Stimulated activated naive CD4-positive, alpha-beta T cell (primary cell): Measurements from ENCODE around the gene ANGEL2.
"Not testable (repeated sequence)": the region's sequence is repeated elsewhere in the genome, so short reads cannot be mapped to it uniquely, and the experiment has no call there.

Source experiments
- DNase-seq, 6 experiments: peaks; one replicate each; lab custom pipeline; 2025; lab: John Stamatoyannopoulos, UW

Gene ANGEL2

DNA sequence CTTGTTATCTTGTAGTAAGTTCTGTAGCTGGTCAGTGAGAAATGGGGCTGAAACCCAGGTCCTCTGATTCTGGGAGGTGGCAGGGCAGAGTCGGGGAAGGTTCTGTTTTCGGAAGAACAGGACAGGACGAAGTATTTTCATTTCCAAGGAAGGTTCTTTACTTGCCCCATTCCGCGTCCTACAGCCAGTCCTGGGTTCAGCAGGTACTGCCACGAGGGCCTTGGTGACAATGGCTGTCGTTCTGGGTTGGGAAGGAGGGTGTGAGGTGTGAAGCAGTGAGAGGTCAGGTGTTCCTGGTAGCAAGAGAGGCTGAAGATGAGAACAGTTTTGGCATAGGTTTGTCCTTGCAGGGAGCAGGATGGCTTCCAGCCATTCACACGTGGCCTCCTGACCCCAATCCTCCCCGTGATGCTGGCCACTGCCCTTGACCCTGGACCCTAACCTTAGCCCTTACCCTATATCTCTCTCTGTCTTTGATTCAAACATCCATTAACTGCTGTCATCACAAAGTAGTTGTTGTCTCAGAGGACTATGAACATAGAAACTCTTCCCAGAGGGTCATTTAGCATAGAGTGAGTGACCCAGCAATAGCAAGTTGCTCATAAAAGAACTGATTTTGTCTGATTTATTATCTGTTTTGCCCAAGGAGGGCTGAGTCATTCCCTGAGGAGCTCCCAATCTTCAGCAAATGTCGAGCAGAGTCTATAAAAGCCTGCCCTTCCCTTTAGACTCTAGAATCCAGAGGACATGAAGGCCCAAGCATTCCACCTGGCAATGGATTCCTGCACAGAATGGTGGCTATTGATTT is 40.4 kb downstream of the ANGEL2 start:
- DNase-seq: no peak

DNA sequence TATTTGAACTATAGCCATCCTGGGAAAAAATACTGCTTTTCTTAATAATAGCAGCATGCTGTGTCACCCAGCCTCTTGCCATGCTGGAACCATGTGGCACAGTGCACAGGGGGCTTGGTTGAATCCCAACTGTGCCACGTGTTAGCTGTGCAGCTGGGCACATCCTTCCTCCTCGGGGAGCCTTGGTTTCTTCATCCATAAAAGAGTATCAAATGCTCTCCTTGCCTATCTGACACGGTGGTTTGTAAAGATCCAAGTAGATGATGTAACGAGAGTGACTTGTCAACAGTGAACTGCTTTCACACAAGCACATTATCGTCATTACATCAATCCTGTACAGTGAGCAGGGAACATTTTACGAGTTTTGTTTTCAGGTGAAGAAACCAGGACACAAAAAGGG is 41.0 kb downstream of the ANGEL2 start:
- DNase-seq: no peak

DNA sequence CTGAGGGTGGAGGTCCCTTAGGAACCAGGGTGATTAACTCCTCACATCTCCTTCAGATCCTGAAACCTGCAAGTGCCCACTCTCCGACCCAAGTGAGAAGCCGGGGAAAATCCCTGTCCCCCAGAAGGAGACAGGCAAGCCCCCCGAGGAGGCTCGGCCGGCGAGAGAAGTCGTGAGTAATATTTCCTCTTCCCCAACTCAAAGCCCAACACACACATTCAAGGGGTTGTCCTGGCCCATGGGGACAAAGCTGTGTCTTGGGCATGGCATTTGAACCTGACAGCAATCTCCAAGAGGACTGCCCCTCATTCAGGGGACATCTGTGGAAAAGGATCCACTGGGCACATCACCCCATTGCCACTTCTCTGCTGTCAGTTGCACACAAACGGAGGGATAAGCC is 41.8 kb downstream of the ANGEL2 start:
- no peak for DNase-seq

DNA sequence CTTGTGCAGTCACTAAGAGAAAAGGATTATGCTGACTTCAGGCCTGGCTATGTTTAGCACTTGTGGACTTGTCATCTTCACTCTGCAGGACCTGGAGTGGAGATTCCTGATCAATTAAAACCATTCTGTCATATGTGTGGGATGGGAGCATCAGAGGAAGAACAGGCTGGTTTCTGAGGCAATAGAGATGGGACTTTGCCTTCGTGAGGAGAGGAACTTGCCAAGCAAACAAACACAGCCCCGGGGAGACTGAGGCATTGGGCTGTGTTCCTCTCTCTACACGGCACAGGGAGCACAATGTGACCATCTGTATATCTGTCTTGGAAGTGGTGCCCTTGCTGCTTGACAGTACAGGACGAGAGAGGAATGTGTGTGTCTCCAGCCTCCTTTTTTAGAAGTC is 42.2 kb downstream of the ANGEL2 start:
- DNase-seq: no peak

DNA sequence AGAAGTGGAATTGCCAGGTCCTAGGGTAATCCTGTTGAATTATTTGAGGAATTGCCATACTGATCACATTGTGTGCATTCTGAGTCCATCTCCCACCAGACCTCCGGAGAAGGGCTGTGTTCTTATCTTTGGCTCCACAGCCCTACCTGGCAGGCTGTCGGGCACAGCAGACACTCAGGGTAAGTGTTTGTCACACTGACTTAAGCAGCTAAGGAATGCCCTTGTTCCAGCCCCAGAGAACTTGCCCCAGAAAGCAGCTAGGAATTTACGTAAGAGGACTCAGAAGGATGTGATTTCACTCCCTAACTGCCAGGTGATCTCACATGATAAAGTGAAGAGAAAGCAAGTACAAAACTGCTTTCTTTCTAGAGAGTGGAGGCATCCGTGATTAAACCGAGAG is 44.4 kb downstream of the ANGEL2 start:
- no peak for DNase-seq

DNA sequence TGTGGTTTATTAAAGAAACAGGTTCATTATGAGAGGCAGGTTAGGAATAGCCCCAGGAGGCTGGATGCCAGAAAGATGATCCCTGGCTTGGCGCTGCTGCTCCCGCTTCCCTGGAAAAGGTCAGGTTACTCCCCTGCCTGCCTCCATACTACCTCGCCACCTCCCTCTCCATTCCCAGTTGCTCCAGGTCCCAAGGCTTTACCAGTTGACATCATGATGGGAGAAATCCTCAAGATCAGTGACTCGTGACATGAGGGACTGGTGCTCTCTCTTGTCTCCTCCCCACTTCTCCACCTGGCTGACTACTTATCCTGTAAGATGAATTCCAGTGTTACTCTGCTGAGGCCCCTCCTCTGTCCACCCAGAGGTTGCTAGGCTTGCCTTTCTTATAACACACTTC is 45.6 kb downstream of the ANGEL2 start:
- no peak for DNase-seq

DNA sequence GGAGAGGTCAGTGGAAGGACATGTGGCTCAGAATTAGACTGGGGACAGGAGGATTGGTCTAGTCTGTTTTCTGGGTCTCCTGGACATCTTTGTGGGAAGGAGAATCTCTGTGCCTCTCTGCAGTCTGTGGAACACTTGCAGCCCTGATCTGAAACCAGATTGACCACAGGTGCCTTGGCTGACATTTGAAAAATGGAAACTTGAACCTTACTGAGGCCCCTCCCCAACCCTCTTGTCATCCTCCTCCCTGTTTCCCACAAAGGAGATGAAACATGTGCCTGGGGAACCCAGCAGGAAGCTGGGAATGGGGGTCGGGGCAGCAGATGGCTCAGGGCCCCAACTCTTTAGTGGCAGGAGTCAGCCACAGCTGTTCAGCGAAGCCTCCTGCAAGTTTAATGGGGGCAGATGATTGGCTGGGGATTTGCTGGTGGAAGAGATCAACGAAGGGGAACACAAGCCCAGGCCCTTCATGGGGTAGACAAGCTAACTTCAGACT is 47.3 kb downstream of the ANGEL2 start:
- DNase-seq: no peak

DNA sequence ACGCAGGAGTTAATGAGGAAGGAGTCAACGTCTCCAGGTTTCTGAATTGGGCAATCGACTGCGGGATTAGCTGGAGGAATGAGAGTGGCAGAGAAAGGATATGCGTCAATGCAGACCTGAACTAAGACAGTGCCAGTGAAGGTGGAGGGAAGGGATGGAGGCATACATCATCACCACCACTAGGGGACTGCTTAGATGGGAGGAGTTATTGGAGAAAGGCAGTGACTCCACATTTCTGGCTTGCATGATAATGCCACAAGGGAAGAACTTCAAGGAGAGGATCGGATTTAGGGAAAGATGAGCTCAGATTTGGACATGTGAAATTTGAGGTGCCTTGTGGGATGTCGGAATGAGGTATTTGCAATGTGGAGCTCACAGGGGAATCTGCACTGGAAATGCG is 47.9 kb downstream of the ANGEL2 start:
- DNase-seq: no peak

DNA sequence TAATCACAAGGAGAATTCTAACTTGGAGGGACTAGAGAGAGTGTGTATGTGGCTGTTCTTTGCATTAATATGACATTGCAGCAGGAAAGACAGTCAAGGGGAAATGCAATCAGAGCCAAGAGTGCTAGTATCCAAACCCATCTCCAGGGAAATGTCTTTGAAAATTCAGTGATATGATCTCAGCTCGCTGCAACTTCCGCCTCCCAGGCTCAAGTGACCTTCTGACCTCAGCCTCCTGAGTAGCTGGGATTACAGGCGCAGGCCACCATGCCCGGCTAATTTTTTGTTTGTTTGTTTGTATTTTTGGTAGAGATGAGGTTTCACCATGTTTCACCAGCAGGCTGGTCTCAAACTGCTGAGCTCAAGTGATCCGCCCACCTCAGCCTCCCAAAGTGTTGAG is 49.1 kb downstream of the ANGEL2 start:
- no peak for DNase-seq

DNA sequence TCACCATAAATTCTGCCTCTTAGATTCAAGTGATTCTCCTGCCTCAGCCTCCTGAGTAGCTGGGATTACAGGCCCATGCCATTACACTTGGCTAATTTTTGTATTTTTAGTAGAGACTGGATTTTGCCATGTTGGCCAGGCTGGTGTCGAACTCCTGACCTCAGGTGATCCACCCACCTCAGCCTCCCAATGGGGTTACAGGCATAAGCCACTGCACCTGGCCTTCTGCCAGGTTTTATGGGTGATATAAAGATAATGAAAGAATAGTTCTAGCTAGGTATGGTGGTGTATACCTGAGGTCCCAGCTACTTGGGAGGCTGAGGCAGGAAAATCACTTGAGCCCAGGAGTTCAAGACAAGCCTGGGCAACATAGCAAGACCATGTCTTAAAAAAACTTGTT is 50.7 kb downstream of the ANGEL2 start:
- DNase-seq: not testable (repeated sequence)

DNA sequence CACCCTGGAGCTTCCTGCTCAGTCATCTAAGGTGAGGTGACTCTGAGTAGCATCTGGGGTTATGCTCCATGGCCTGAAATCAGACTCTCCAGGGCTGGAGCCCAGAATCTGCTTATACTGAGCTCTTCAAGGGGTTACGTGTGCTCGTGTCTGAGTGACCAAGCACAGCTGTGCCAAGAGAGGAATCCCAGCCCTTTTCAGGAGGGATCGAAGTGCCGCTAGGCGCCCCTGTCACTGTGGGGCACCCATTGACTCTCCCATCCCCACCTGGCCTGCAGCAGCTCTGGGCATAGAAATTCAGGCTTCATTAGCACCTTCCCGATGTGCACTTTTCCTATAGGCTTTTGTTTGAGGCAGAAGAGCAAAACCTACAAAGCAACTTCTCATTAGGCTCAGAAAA is 51.6 kb downstream of the ANGEL2 start:
- no peak for DNase-seq

DNA sequence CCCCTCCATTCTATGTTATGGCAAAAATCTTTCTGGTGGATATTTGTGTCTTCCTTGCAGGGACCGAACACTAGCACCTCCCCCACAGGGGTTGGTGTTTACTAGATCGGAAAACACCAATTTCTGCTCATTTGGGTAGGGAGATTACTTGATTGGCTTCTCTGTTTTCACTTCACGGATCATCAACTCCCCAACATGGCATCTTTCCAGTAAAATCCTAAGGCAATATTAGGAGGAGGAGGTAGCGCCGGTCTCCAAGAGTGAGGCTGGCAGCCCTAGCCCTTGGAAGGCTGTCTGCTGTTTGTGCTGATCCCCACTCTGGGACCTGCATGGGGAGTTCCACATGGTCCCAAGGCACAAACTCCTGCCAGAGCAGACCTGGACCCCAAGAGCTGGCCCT is 53.2 kb downstream of the ANGEL2 start:
- no peak for DNase-seq

DNA sequence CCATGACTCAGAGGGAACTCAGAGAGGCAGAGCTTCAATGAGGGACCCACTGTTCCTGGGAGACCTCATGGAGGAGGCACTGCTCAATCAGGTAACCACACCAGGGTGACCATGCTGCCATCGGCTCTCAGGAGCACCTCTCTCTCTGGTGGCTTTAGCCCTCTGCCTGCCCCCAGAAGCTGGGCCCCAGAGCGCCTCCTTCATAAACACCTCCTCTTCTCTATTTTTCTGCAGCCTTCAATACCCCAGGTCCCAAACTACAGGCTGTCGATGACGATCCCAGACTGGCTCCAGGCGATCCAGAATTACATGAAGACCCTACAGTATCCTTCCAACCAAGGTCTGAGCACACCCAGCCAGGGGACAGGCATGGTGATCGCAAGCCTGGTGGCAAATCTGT is 54.7 kb downstream of the ANGEL2 start:
- no peak for DNase-seq

DNA sequence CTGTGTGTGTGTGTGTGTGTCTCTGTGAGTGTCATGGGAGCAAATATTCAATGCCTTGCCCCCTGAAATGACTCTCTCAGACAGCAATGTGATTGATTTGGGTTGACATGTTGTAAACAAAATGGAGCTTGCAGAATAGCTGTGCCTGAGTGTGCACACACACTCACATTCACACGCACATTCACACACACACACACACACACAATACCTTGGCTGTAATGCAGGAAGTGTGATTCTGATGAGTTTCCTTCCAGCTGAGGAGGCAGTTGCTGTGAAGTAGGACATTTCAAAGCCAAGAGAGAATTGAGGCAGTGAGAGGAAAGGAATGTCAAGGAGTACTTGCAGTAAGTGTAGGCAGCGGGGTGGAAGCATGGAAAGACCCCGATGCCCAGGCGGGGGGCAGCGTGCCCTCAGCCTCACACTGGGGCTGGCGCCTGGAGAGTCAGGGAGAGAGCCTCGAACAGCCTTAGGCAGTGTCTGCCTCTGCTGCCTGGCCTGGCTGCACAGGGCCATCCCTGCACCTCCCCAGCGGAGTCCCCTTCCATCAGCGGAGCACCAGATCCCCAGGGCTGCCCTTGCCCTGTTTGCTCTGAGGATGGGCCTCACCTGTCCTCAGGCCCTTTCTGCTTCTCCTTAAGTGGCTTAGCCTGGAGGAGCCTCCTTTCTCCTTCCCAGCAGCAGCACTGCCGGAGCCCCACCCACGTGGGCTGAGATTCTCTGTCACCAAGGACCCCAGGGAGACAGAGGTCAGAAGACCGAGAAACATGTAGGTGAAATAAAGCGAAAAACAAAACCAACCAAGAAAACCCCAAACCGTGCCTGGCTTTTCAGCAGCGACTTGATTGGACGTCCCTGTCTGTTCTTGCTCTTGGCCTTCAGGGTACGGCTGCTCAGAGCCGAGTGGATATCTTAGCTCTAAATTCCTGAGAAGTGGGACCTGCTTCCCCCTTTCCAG is 56.1 kb downstream of the ANGEL2 start:
- no peak for DNase-seq

DNA sequence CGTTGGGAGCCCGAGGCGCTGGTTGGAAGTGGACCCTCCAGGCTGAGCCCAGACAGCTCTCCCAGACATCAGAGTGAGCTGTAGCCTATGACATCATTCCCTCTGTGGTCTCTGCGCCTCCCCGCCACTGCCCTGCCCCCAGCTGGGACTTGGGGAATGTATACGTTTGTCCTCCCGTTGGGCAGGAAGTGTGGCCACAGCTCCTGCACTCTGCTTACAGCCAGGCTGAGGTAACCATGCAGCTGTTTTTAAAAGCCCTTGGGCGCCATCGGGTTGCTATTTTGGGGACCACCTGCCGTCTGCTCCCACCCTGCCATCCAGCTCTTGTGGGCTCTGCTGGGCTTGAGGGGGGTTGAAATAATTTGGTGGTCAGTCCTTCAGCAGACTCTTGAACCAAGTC is 57.5 kb downstream of the ANGEL2 start:
- no peak for DNase-seq

DNA sequence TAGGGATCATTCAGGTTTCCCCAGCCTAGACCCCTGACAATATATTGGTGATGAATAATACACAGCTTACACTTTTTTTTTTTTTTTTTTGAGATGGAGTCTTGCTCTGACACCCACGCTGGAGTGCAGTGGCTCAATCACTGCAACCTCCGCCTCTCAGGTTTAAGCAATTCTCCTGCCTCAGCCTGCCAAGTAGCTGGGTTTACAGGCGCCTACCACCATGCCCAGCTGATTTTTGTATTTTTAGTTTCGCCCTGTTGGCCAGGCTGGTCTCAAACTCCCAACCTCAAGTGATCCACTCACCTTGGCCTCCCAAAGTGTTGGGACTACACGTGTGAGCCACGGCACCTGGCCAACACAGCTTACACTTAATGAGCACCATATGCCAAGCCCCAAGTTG is 58.1 kb downstream of the ANGEL2 start:
- DNase-seq: no peak

DNA sequence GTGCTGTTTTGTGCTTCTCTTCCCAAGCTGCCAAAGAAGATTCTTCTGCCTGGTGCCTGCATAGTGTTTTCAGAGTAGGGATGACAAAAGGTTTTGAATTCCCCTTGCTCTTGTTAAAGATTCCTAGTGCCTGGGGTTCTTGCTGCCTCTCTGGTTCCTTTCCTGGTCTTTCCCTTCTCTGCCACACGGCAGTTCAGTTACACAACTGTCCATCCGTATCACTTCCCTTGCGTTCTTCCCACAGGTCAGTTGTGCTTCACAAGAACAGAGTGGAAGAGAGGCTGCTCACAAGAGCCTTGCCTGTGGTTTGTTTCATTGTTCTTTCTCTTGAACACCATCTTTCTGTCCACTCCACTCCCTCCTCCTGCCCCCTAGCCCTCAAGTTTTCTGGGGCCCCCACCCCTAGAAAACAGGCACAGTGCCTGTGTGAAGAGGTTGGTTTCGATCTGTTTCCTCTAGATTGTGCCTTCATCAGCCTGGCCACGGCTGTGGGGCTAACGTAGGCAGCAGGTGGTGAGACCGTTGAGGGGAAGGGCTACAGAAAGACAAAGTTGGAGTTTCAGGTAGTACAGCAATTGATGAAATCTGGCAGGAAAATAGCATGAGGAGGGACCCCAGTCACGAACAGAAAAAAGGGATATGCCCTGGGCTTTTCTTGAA is 59.6 kb downstream of the ANGEL2 start:
- DNase-seq: no peak

DNA sequence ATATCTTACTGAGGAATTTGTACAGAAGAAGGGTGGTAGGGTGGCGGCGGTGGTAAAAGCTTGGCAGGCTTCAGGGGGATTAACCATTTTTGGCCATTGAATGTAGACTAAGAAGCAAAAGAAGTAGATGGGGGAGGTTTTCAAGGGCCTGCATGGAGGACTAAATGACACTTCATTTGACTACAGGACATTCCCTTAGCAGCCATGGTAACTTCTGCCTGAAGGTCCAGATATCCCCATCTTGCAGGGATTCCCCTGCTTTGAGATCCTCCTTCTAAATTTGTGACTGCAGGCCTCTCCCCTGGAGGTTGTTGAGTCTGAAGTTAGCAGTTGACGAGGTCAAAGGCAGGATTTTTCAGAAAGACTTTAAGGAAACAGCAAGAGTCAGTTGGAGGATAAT is 60.6 kb downstream of the ANGEL2 start:
- no peak for DNase-seq

DNA sequence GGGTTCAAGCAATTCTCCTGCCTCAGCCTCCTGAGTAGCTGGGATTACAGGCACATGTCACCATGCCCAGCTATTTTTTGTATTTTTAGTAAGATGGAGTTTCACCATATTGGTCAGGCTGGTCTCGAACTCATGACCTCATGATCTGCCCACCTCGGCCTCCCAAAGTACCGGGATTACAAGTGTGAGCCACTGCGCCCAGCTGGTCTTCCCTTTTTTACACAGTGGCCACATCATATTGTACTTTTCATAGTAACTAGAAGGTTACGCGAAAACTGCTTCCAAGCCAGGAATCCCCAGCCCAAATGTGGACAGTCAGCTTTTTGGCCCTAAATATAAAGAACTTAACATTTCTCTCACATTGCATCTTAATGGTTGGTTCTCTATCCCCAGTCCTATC is 61.2 kb downstream of the ANGEL2 start:
- DNase-seq: no peak

DNA sequence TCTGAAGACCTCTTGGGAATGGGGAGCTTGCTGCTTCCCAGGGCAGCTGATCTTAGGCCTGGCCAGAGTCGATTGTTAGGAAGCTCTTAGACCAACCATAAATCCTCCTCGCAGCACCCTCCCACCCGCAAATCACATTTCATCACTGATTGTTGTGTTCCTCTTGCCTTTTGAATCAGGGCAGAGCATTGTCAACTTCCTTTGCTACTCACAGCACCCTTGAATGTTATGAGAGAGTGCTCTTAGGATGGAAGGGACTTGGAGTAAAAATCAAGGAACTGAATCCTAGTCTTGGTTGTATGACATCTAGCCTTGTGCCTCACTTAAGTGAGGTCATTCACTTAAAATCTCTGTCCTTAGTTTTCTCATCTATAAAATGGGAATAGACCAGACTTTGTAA is 62.3 kb downstream of the ANGEL2 start:
- no peak for DNase-seq

DNA sequence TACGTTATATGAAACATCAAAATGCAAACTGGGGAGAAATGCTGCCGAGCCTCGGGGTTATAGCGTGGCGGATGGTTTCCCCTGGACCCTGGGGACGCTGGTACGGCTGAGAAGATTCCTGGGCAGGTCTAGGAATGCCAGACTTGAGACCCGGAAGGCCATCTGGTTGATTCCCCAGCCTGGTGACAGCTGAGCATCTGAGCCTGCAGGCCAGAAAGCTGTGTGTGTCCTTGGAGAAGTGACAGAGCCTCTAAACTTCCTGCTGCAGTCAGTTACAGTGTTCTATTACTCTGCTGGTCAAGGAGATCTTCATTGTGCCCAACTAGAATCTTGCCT is 63.1 kb downstream of the ANGEL2 start:
- no peak for DNase-seq

DNA sequence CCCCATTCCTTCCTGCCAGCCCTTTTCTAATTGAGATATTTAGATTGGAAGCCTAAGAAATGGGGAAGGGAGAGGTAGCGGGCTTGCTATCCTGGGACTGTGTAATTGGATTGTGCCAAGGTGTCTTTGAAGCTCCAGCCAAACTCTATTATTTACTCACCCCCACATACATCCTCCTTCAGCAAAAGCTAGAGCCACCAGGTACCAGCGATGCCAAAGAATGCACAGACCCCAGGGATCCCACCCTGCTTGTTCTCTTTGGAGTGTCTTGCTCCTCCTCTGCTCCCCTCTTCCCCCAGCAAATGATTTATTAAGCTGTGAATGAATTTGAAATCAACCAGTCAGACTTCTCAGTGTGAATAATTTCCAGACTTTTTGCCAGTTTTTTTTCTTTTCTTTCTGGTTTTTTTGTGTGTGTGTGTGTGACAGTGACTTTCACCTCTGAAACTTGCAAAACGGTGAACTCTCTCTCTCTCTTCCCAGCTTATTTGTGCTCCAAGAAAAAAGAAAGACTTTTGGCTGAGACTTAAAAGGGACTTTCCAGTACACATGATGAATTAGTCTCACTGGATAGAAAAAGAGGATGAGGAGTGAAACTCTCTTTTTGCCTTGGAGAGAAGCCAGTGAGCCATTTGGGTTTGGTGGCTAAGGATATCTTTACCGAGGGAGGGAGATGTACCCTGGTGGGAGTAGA is 63.6 kb downstream of the ANGEL2 start:
- no peak for DNase-seq
